CD4-positive, alpha-beta T cell treated with Interleukin-6 for 4 hours (primary cell): ENCODE measurements around the gene RECK.

Experiments used
- DNase-seq: peaks from one replicate; pipeline ENCODE4 v3.0.0-alpha.2; 2020; ENCODE audit warnings: mixed read lengths

Gene RECK

DNA sequence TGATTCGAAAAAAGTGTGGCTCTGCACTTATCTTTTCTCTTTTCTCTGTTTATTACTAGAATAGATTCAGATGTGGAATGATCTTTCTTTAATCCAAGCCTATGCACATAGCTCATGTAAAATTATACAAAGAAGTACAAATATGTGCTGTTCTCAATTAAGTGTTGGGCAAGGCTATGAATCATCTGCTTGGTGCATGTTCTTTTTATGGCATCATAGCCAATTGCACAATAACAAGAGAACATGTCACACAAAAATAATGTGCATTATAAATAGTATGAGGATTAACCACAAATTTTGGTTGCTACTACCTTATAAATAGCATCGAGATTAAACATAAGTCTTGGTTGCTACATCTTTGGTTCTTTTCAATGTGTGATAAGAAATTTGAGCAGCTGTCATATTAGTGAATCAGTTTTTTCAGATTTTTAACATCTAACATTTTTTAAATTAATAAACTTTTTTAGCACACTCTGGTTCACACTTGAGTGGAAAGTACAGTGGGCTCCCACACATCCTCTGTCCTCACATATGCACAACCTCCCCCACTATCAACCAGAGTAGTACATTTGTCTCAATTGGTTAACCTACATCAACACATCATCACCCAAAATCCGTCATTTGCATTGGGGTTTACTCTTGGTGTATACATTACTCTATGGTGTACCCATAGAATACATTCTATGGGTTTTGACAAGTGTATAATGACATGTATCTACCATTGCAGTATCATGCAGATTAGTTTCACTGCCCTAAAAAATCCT lies 6.8 kb upstream of the RECK start:
- no peak for DNase-seq

DNA sequence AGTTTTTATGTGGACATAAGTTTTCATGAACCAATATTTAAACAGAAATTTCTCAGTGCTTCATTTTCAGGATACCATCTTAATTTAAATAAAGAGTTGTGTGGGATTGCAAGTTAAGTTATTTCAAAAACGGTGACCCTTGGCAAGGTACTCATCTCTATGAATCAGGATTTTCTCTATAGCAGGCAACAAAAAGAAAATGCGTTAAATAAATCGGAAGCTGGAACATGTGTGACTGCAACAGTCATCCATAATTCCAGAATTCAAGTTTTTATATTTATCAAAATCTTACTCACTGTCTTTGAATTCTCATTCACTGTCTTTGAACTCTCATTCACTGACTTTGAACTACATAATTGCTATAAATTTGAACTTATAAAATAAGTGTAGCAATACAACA lies 5.8 kb upstream of the RECK start:
- DNase-seq, result no peak

DNA sequence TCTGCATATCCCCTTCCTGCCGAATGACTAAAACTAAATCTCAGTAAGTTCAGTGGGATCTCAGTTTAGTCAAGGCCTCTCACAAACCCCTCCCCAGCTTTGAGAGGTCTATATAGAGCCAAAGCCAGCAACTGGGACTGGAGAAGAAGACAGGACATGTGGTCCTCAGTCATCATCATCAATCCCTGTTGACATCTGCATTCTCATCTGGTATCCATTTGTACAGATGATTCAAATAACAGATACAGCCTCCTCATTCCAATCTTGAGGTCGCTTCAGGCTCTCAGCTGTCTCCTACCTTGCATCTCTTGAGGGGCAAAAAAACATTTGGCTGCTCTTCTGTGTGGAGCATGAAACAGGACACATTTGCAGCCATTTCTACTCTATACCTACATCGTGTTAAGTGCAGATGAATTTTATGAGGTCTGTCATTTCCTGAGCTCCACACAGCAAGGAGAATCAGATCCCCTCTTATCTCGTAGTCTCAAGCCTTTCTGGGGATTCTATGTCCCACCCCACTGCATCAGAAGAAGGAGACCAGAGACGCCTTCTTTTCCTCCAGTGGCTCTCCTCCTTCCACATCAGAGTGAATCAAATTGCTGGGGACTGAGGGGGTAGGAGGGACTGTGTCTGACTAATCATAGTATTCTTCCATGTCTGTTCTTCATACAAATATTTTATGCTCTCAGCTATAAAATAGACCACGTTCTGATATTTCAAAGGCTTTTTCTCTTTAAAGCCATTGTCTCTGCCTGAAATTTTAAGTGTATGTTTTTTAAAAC lies 4.7 kb upstream of the RECK start:
- no peak for DNase-seq

DNA sequence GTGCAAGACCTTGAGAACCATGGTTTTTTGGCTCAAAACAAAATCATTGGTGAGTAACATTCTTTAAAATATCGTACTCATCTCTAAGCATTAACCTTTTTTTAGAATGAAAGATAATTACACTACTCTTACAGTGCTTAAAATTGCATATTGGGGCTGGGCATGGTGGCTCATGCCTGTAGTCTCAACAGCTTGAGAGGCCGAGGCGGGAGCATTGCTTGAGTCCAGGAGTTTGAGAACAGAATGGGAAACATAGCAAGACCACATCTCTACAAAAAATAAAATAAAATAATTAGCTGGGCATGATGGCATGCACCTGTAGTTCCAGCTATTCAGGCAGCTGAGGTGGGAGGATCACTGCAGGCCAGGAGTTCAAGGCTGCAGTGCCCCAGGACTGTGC lies 2.9 kb upstream of the RECK start:
- no peak for DNase-seq

DNA sequence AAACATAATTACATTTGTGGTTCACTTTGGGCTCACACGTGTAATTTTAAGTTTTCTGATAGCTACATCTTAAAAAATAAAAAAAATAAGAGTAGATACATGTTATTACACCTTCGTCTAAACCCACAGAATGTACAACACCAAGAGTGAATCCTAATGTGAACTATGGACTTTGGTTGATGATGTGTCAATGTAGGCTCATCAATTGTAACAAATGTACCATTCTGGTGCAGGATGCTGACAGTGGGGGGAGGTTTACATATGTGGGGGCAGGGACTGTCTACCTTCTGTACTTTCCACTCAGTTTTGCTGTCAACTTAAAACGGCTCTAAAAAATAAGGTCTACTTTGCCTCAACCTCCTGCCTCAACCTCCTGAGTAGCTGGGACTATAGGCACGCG lies 2.5 kb upstream of the RECK start:
- no peak for DNase-seq

DNA sequence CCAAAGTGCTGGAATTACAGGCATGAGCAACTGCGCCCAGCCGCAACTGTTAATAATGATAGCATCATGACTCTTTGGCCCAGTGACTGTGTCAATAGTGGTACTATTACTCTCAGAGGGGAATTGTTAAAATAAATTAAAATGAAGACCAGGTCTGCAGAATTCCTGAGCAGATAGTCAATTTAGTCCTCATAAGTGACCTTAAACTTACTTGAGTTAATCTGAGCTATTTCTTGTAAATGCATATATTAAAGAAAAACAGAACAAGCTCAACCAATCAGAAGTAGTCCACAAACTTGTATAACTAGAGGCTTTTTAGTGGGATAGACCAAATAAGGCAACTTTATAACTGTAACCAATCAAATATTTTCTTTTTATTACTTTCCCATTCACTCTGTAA lies 1.7 kb upstream of the RECK start:
- no peak for DNase-seq

DNA sequence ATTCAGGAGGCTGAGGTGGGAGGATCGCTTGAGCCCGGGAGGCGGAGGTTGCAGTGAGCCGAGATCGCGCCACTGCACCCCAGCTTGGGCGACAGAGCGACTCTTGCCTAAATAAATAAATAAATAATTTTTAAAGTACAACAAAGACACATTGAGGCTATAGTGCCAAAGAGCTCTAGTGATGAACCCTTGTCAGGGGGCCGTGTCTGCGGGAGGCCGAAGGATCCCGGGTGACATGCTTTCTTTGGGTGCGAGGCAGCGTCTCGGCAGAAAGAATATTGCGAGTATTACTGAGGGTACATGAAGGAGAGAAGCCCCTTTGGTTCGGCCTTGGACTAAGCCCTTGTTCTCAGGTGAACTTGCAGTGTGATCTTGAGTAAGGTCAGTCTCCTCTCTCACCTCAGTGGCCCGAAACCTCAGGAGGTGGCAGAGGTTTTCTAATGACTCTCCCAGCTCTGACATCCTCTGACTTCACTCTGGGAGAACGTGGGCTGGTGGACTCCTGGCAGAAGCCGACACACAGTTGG lies 397 bp upstream of the RECK start:
- no peak for DNase-seq

DNA sequence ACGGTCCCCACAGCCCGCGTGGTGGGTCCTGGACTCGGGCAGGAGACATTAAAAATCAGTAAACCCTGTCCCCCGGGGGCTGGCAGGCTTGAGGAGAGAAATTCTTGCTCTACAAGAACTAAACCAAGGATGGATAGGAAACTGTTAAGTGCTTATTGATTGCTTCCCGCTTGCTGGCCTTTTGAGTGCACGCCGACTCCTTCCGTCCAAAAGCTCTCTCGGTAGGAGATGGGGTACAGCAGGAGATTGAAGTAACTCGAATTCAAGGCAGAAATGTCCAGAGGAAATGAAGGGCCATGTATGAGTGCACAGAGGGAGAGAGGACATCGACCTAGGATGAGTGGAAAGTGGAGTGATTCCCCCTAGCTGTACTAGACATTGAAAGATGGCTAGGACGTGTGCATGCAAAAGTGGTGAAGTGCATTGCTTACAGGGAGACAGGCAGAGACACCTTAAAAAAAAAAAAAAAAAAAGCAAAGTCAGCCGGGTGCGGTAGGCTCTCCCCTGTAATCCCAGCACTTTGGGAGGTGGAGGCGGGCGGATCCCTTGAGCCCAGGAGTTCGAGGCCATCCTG lies 923 bp downstream of the RECK start:
- peak; percentile 21 for DNase-seq

DNA sequence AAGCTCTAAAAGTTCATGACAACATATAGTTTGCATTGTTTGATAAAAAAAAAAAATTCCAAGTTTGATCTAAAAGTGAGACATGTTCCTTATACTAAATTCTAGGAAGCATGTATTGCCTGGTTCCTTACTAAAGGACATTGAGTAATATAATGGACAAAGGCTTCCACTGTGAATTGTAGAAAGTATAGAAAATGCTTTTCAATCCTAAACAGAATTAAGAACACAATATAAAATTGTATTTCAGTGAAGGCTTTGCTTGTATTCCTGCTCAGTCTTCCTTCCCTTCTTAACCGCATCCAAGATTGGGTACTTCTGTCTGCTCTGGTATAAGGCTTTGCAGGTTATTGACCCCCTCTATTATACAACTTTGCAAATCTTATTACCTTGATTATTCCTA lies 2.4 kb downstream of the RECK start:
- DNase-seq, result no peak

DNA sequence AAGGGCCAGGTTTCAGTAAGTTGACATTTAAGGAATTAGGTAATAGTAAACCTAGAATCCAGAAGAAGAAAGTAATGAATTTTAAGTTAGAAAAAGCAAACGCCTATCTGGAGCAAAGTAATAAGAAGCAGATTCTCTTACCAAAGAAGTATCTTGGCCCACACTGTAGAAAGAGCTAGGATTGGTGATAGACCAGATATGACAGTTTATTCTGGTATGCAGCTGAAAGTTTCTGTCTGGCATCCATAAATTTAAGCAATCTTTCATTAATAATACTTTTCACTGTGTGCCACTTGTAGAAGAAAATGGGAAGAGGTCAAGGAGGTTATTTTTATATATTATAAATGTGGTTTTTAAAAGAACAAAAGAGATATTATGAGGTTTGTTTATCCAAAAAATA lies 3.0 kb downstream of the RECK start:
- no peak for DNase-seq

DNA sequence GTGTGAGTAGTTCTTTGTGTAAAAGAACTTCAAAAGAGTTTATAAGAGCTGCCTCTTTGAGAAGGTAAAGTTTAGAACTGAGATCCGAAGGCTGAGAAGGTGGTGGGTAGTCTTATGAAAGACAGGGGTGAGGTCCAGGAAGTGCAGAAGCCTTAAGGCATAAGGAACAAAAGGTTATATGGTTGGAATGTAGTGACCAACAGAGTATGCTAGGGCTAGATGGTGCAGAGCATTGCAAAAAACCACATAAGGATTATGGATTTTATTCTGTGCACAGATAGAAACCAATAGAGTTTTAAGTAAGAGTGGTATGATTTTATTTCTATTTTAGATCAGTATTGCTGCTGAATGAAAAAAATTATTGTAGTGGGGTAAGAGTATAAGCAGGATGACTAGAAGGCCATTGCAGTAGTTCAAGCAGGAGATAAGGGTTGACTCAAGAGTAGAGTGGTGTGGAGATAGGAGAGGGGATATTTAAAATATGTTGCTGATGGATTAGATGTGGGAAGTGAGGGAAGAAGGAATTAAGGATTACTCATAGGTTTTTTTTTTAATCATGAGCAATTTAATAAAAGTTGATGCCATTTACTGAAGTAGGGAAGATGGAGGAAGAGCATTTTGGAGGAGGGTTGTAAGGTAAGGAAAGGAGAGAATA lies 3.7 kb downstream of the RECK start:
- no peak for DNase-seq

DNA sequence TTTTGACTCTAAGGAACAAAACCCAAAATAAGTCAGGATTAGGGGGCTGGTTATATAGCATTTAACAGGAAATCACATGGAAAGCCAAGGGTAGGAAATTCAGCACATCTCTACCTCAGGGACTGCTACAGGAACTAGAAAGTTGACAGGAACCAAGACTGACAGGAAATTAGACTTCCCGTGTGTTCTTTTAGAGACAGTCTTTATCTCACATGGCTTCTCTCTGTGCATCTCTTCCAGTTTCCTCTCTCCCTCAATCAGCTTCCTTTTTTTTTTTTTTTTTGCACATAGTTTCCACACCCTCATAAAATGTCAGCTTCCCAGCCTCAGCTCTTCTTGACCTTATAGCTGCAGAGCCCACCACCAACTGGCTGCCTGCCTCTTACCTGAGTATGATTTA lies 4.8 kb downstream of the RECK start:
- no peak for DNase-seq

DNA sequence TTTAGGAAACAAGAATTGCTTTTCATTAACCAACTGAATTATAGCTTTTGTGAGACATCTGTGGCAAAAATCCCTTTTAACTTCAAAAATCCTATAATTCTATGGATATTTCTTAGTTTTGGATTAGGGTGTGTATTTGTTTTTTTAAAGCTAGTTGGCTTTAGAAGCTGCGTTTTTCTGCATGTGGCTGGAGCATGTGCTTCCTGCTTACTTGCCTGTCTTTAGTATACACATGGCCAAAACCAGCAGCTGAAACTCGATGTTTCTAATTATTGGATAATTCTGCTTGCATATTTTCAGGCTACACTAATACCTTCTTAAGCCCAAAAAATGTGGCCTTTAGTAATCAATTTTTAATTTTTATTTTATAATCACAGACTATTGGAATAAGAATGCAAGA lies 8.9 kb downstream of the RECK start:
- DNase-seq, result no peak

DNA sequence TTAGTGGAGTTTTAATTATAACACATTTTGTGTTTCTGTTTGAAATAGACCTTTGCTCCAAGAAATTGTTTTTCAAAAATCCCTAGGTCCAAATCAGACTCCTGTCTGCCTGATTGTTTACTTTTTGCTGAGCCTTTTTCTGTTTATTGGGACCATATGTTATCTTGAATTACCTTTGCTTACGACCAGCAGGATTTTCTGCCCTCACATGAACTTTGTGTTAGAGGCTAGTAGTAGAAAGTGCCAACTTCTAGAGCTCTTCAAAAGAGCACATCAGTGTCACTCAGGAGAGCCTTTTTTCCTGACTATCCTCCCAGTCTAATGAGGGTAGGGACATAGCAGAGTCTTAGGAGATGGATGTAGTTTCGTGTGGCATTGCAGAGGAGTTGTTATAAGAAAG lies 10.2 kb downstream of the RECK start:
- no peak for DNase-seq

DNA sequence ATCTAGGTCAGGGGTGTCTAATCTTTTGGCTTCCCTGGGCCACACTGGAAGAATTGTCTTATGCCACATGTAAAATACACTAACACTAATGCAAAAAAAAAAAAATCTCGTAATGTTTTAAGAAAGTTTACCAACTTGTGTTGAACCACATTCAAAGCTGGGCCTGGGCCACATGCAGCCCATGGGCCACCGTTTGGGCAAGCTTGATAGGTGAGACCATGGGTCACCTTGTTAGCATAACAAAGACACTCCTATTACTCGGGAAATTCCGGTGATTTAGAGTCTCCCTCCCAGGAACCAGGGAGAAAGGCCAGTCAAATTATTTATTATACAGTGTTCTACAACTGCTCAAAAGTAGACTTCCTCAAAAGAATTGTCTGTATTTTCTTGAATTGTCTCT lies 12.7 kb downstream of the RECK start:
- DNase-seq, result no peak

DNA sequence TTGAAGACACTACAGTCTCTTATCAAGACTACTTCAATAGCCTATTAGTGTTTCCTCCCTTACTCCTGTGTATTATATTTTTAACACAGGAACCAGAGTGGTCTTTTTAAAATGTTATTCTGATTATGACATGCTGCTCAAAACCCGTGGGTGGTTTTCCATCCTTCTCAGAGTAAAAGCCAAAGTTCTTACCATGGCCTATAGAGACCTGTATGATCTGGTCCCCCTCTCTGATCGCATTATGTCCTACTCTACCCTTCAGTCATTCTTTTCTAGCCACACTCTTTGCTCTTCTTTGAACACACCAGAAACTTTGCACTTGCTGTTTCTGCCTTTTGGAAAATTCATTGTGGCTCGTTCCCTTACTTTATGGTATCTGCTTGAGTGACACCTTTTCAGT lies 13.8 kb downstream of the RECK start:
- no peak for DNase-seq

DNA sequence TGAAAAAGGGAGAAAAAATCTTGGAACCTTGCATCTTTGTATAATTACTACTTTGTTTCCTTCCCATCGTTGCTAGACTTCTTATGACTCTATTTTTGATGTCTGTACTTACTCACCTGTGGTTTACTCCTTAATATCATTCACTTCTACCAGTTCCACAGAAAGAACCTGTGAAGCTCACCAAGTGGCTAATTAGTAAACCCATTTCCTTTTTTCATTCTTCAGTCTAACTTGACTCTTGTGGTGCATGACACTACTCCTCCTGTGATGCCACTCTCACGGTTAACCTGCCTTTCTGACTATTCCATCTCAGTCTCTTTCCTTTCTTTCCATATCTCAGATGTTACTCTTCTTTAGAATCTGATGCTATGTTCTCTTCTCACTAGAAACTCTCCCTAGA lies 14.6 kb downstream of the RECK start:
- DNase-seq, result no peak

DNA sequence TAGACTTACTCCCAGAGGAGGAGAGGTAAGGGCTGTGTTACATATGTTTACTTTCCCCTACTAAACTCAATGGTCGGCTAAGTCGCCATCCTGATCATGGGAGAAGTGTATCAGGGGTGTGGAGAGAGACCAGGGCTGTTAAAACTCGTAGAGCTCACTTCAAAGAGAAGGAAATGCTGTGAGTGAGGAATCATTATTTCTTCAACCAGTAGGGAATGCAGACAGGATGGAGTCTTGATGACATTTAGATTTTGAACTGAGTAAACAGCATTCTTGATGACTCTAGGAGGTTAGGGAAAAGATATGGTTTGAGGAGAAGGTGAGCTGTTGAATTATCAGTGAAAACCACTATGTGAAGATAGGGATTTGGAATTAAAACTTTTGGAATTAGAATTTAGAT lies 17.3 kb downstream of the RECK start:
- no peak for DNase-seq

DNA sequence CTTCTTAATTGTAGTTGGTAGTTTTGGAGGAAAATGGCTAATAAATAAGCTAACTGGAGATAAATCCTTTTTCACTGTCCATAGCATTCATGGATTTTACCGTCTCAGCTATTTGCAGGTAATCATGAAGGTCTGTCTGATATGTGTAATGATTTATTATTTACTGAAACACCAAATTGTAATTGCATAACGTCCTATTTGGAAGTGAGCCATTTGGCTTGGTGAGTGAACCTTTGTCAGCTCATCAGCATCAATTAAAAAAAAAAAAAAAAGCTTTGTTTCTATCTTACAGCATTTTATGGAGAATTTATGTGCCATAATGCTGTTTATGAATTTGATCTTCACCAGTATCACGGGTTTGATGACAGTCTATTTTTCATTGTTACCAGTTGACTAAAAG lies 20.2 kb downstream of the RECK start:
- no peak for DNase-seq

DNA sequence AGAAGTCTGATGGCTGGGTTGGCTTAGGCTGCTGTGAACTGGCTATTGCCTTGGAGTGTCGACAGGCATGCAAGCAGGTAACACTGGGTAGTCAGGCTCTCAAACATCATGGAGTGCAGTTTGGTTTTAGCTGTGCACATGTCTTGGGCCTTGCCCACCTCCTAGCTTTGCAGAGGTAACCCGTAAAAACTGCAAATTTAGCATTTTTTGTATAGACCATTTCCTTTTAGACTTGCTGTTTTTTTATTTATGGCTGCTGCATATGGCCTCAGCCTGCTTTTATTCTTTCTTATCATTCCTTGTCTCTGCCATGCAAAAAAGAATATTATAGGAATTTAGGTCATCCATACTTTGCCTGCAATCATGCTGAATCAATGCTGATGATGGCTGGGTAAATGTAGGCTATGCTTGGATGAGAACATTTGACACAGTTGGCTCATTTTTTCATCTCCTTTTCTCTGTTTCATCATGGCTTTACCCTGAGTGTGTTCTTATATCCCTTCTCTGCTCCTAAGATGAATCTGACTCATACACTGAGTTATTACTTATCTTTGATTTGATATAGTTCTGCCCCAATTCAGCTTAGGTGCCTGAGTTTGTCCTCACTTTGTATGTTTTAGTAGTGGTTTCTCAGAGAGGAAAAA lies 27.2 kb downstream of the RECK start:
- DNase-seq, result no peak

DNA sequence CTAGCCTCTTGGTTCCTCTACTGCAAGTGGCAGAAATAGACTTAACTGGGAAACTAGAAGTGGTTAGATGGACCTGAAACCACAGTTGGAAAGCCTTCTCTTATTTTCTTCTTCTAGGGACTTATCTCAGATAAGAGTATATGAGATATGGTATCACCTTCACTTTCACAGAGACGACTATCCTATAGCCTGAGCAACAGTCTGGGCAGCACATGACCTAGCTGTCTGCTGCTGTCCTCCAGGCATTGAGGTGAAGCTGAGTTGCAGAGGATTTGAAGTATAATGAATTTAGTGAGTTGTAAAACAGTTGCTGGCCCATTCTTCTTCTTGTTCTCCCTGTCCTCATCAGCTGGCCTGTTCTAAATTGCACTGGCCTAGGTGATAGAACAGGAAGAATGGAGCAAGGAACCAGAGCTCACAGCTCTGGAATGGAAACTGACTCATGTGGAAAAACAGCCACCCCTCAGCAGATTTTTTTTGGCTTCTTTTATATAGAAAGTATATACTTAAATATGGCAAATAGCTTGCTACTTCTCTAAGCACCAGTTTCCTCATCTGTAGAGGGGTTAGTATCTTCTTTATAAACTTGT lies 27.8 kb downstream of the RECK start:
- no peak for DNase-seq

DNA sequence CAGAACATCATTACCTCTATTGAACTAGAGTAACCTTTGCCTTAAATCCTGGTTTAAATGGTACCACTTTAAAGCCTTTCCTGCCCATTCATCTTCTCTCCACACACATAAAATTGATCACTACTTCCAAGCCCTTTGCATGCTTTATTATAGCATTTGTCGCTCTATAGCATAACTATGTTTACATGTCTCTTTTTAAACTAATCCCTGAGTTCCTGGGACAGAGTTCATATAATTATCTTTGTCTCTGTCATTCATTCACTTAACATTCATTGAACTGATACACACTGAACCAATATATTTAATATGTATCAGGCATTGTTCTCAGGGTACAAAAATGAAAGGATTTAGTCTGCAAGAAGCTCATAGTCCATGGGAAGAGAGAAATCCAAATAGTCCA lies 37.3 kb downstream of the RECK start:
- no peak for DNase-seq
